ENCODE measurements around the gene LCOR.

The LCOR gene

DNA sequence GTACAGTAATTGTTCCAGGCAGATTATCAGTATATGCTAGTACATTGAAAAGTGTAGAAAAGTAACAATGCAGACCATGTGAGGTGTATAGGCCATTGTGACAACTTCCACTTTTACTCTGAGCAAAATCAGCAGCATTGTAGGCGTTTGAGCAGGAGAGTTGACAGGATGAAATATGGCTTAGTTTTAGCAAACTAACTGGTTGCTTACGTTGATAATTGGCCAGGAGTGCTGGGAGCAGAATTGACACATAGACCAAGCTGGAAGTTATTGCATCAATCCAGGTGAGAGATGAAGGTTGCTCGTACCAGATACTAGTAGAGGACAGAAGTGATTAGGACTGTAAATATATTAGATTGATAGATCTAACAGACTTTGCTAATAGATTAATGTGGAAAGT lies 46.0 kb downstream of the LCOR start:
- Histone ChIP-seq H3K36me3 (ENCODE audit: insufficient read depth, low read length) (peaks cover 9% of the 10 kb centered on the region), H2AFZ (ENCODE audit: low read depth, low read length) (no peak overlapping the region), H3K27me3 (ENCODE audit: insufficient read depth, low read length) (no peaks in the 10 kb centered on the region), H3K9me3 (ENCODE audit: low read length) (peaks cover 2% of the 10 kb centered on the region), H3K4me1 (ENCODE audit: insufficient read depth, low read length) (no peaks in the 10 kb centered on the region), H3K4me3 (ENCODE audit: low read length) (no peak overlapping the region)

DNA sequence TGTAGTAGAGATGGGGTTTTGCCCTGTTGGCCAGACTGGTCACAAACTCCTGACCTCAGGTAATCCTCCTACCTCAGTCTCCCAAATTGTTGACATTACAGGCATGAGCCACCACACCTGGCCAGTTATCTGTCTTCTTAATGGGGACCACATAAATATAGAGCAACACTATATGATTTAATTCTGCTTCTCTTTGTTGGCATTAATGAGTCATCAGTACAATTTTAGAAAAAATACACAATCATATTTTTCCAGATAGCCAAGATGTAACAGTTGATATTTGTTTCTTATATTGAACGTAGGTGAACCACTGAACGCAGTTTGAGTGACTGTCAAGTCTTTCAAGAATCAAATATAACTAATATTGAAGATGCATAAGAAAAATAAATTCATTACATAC lies 48.5 kb downstream of the LCOR start:
- peaks cover 9% of the 10 kb centered on the region for H3K36me3 ChIP-seq (ENCODE audit: insufficient read depth, low read length)
- no peak overlapping the region for H2AFZ ChIP-seq (ENCODE audit: low read depth, low read length)
- H3K4me3 ChIP-seq (ENCODE audit: low read length): no peak overlapping the region
- H3K4me1 ChIP-seq (ENCODE audit: insufficient read depth, low read length): no peaks in the 10 kb centered on the region
- H3K9me3 ChIP-seq (ENCODE audit: low read length): peaks cover 2% of the 10 kb centered on the region
- H3K27me3 ChIP-seq (ENCODE audit: insufficient read depth, low read length): no peaks in the 10 kb centered on the region

DNA sequence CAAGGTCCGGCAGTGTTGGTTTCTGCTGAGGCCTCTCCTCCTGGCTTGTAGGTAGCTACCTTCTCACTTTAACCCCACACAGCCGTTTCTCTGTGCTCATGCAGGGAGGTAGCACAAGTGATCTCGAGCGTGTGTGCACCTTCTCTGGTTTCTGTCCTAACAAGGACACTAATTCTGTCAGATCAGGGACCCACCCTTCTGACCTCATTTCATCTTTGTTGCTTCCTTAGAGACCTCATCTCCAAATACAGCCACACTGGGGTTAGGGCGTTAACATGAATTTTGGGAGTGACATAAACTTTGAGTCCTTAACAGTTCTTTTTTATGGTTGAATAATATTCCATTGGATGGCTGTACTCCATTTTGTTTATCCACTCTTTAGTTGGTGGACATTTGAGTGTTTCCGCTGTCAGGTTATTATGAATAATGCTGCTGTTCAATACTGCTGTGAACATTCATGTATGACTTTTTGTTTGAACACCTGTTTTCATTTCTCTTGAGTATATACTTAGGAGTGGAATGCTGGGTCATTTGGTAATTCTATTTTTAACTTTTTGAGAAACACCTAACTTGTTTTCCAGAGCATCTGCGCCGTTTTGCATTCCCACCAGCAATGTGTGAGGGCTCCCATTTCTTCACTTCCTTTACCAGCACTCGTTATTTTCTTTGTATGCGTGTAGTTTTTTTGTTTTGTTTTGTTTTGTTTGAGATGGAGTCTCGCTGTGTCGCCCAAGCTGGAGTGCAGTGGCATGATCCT lies 57.5 kb downstream of the LCOR start:
- peaks cover 13% of the 10 kb centered on the region for H3K9me3 ChIP-seq (ENCODE audit: low read length)

DNA sequence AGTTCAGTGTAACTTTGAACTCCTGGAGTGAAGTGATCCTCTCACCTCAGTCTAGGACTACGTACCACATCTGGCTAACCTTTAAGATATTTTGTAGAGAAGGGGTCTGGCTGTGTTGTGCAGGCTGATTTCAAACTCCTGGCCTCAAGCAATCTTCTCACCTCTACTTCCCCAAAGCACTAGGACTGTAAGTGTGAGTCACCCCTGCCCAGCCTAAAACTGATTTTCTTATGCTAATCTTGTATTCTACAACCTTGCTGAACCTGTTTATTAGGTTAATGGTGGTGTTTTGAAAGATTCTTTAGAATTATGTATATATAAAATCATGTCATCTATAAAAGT lies 58.0 kb downstream of the LCOR start:
- Histone ChIP-seq H3K4me1 (ENCODE audit: insufficient read depth, low read length) (no peaks in the 10 kb centered on the region), H3K4me3 (ENCODE audit: low read length) (no peak overlapping the region), H3K27me3 (ENCODE audit: insufficient read depth, low read length) (no peaks in the 10 kb centered on the region), H3K36me3 (ENCODE audit: insufficient read depth, low read length) (peaks cover 10% of the 10 kb centered on the region), H2AFZ (ENCODE audit: low read depth, low read length) (no peak overlapping the region), H3K9me3 (ENCODE audit: low read length) (peaks cover 13% of the 10 kb centered on the region)

More for the DNA sequence above, 57.5 kb downstream of the LCOR start:
- no peak overlapping the region for H2AFZ ChIP-seq (ENCODE audit: low read depth, low read length)
- no peak overlapping the region for H3K4me3 ChIP-seq (ENCODE audit: low read length)
- peaks cover 10% of the 10 kb centered on the region for H3K36me3 ChIP-seq (ENCODE audit: insufficient read depth, low read length)
- H3K4me1 ChIP-seq (ENCODE audit: insufficient read depth, low read length): no peaks in the 10 kb centered on the region
- H3K27me3 ChIP-seq (ENCODE audit: insufficient read depth, low read length): no peaks in the 10 kb centered on the region

DNA sequence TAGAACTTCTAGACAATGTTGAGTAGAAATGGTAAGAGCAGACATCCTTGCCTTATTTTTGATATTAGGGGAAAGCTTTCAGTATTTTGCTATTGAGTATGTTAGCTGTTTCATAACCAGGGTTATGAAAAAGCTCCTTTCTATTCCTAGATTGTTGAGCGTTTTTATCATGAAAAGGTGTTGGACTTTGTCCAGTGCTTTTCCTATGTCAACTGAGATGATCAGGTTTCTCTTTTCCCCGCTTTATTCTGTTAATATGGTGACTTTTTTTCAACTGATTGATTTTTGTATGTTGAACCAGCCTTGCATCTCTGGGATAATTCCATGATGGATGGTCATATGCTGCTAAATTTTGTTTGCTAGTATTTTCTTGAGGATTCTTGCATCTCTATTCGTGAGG lies 58.5 kb downstream of the LCOR start:
- Histone ChIP-seq H2AFZ (ENCODE audit: low read depth, low read length) (no peak overlapping the region), H3K27me3 (ENCODE audit: insufficient read depth, low read length) (no peaks in the 10 kb centered on the region), H3K4me1 (ENCODE audit: insufficient read depth, low read length) (no peaks in the 10 kb centered on the region), H3K36me3 (ENCODE audit: insufficient read depth, low read length) (peaks cover 10% of the 10 kb centered on the region), H3K9me3 (ENCODE audit: low read length) (peaks cover 13% of the 10 kb centered on the region), H3K4me3 (ENCODE audit: low read length) (no peak overlapping the region)

DNA sequence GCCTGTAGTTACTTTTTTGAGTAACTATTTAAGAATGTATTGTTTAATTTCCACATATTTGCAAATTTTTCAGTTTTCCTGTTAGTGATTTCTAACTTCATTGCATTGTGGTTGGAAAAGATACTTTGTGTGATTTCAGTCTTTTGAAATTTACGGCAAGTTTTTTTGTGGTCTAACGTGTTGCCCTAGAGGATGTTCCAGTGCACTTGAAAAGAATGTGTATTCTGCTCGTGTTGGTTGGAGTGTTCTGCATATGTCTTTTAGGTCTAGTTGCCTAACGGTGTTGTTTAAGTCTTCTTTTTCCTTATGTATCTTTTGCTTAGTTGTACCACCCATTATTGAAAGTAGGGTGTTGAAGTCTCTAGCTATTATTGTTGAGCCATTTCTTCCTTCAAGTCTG lies 59.7 kb downstream of the LCOR start:
- Histone ChIP-seq H3K36me3 (ENCODE audit: insufficient read depth, low read length) (peaks cover 5% of the 10 kb centered on the region), H3K9me3 (ENCODE audit: low read length) (peaks cover 13% of the 10 kb centered on the region), H3K4me3 (ENCODE audit: low read length) (no peak overlapping the region), H3K27me3 (ENCODE audit: insufficient read depth, low read length) (no peaks in the 10 kb centered on the region), H3K4me1 (ENCODE audit: insufficient read depth, low read length) (no peaks in the 10 kb centered on the region), H2AFZ (ENCODE audit: low read depth, low read length) (no peak overlapping the region)

DNA sequence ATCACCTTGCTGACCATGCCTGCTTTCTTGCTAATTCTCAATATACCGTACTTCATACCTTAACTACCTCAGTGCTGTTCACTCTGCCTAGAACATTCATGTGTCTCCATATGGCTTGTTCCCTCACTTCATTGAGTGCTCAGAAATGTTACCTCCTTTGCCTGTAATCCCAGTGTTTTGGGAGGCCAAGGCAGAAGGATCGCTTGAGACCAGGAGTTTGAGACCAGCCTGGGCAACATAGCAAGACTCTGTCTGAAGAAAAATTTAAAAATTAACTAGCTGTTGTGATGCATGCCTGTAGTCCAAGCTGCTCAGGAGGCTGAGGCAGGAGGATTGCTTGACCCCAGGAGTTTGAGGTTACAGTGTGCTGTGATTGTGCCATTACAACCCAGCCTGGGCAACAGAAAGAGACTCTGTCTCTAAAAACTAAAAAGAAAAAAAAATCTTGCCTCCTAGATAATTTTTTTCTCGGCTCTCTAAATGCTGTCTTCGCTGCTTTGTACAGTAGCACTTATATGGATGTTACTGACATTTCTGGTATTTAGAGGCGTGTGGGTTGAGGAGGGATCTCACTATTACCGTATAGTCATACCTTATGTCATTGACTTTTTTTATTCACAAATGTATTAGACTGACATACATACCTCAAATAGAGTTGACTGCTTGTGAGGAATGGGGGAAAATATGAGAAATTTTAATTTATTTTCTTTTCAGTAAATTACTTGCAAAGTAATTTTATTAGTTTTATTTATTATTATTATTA lies 63.7 kb downstream of the LCOR start:
- Histone ChIP-seq H3K9me3 (ENCODE audit: low read length) (peaks cover 2% of the 10 kb centered on the region), H3K36me3 (ENCODE audit: insufficient read depth, low read length) (peaks cover 2% of the 10 kb centered on the region), H2AFZ (ENCODE audit: low read depth, low read length) (no peak overlapping the region), H3K27me3 (ENCODE audit: insufficient read depth, low read length) (no peaks in the 10 kb centered on the region), H3K4me3 (ENCODE audit: low read length) (no peak overlapping the region), H3K4me1 (ENCODE audit: insufficient read depth, low read length) (peaks cover 4% of the 10 kb centered on the region)

DNA sequence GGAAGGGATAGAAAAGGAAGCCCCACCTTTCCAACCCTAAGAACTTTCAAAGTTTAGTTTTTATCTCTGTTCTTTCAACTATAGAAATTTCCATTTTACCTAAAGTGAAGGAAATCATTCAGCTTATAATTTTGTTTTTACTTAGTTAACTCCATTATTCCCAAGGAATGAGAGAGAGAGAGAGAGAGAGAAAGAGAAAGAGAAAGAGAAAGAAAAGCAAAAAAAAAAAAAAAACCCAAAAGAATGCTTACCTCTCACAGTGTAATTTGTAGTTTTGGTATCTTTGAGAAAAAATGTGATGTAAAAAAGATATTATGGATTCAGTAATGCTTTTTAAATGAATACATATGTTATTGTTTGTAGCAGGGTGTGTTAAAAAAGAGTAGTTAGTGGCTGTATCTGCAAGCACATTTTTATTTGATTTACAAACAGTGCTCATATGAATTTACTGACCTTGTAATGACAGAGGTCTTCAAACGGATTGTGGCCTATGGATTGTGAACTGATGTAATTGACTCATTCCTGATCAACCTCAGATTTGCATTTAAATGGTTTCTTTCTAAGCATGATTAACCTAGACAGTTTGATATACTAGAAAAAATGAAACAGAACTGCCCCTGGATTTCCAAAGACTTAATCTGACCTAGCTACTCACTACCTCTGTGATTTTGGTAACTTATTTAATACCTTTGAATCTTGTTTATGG lies 64.9 kb downstream of the LCOR start:
- Histone ChIP-seq H3K36me3 (ENCODE audit: insufficient read depth, low read length) (peaks cover 2% of the 10 kb centered on the region), H3K4me3 (ENCODE audit: low read length) (no peak overlapping the region), H2AFZ (ENCODE audit: low read depth, low read length) (no peak overlapping the region), H3K27me3 (ENCODE audit: insufficient read depth, low read length) (no peaks in the 10 kb centered on the region), H3K9me3 (ENCODE audit: low read length) (peaks cover 4% of the 10 kb centered on the region), H3K4me1 (ENCODE audit: insufficient read depth, low read length) (peaks cover 4% of the 10 kb centered on the region)

DNA sequence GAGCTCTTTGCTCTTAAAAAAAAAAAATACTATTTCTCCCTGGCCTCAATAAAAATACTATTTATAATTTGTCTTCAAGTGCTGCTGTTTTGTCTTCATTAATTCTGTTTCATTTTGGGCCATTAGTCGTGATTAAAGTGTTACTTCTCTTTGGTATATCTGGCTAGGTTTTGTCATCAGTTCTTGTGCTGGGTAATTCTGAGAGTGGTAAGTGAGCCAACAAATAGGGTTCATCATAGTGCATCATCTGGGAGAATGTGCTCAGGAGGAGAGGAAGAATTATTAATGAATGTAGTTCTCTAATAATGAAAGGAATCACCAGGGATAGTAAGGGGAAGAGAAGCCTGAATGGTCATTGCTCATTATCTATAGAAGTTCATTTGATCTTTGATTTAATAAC lies 70.0 kb downstream of the LCOR start:
- Histone ChIP-seq H3K4me1 (ENCODE audit: insufficient read depth, low read length) (peaks cover 10% of the 10 kb centered on the region), H3K9me3 (ENCODE audit: low read length) (peaks cover 2% of the 10 kb centered on the region)

DNA sequence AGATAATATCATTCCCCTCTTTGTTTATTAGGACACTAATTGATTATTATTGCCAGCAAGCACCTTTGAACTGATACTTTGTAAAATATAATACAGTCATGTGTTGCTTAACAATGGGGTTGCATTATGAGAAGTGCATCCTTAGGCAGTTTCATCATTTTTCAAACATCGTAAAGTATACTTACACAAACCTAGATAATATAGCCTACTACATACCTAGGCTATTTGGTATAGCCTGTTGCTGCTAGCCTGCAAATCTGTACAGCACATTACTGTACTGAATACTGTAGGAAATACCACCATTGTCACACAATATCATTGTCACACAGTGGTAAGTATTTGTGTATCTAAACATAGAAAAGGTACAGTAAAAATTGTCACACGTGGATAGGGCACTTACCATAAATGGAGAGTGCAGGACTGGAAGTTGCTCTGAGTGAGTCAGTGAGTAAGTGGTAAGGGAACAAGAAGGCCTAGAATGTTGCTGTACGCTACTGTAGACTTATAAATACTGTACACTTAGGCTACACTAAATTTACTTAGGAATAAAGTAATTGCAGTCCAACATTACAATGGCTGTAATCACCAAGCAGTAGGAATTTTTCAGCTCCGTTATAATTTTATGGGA lies 70.7 kb downstream of the LCOR start:
- Histone ChIP-seq H3K36me3 (ENCODE audit: insufficient read depth, low read length) (peaks cover 4% of the 10 kb centered on the region), H3K4me3 (ENCODE audit: low read length) (no peak overlapping the region), H3K4me1 (ENCODE audit: insufficient read depth, low read length) (peaks cover 7% of the 10 kb centered on the region), H2AFZ (ENCODE audit: low read depth, low read length) (no peak overlapping the region), H3K27me3 (ENCODE audit: insufficient read depth, low read length) (no peaks in the 10 kb centered on the region), H3K9me3 (ENCODE audit: low read length) (peaks cover 2% of the 10 kb centered on the region)

More for the DNA sequence above, 70.0 kb downstream of the LCOR start:
- Histone ChIP-seq H2AFZ (ENCODE audit: low read depth, low read length) (no peak overlapping the region), H3K27me3 (ENCODE audit: insufficient read depth, low read length) (no peaks in the 10 kb centered on the region), H3K36me3 (ENCODE audit: insufficient read depth, low read length) (peaks cover 2% of the 10 kb centered on the region), H3K4me3 (ENCODE audit: low read length) (no peak overlapping the region)

DNA sequence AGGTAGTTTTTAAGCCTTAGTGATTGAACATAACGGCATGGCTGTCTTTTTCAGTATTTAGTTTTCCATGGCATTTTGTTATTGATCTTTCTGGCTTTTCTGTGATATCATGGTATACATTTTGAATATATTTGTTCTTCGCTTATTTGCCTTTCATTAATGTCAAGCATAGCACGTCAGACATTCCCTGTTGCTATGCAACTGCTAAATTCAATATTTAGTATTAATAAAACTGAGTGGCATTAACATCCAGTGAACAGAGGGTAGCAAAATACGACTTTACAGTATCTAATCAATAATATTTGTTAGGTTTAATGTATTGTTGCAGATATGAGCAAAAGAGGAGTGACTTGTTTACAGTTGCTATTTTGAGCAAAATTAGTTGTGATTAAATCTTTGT lies 72.5 kb downstream of the LCOR start:
- Histone ChIP-seq H3K36me3 (ENCODE audit: insufficient read depth, low read length) (peaks cover 18% of the 10 kb centered on the region), H3K27me3 (ENCODE audit: insufficient read depth, low read length) (no peaks in the 10 kb centered on the region), H2AFZ (ENCODE audit: low read depth, low read length) (no peak overlapping the region), H3K4me1 (ENCODE audit: insufficient read depth, low read length) (peaks cover 7% of the 10 kb centered on the region), H3K9me3 (ENCODE audit: low read length) (peaks cover 2% of the 10 kb centered on the region), H3K4me3 (ENCODE audit: low read length) (no peak overlapping the region)

DNA sequence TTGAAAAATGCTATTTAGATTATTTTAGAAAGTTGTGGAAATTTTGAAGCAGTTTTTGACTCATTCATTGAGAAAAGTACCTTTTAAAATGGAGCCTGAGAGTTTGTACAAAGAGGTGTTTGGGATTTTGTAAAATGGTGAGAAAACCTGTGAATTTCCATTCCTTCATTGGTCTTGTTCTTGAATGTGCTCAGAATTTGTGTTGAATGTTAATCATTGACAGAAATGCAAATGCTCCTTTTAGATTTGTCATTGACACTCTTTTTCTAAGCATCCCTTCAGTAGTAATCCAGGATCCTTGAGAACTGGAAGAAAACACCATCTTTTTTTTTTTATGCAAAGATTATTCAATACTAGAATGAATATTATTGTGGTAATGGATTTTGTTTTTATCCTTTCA lies 74.8 kb downstream of the LCOR start:
- Histone ChIP-seq H3K4me3 (ENCODE audit: low read length) (no peak overlapping the region), H3K9me3 (ENCODE audit: low read length) (no peaks in the 10 kb centered on the region), H3K36me3 (ENCODE audit: insufficient read depth, low read length) (peaks cover 30% of the 10 kb centered on the region), H2AFZ (ENCODE audit: low read depth, low read length) (no peak overlapping the region), H3K27me3 (ENCODE audit: insufficient read depth, low read length) (no peaks in the 10 kb centered on the region), H3K4me1 (ENCODE audit: insufficient read depth, low read length) (peaks cover 7% of the 10 kb centered on the region)
